Activated CD8-positive, alpha-beta memory T cell treated with anti-CD3 and anti-CD28 coated beads, Interleukin-2, amount 50 U/mL, for 4 hours (primary cell): ENCODE results near the gene FBXO9.
"Not testable (repeated sequence)": the region's sequence is repeated elsewhere in the genome, so short reads cannot be mapped to it uniquely, and the experiment has no call there.

ENCODE experiments used
- DNase-seq: peaks from one replicate; pipeline ENCODE4 v3.0.0-alpha.2; 2020

The FBXO9 gene

DNA sequence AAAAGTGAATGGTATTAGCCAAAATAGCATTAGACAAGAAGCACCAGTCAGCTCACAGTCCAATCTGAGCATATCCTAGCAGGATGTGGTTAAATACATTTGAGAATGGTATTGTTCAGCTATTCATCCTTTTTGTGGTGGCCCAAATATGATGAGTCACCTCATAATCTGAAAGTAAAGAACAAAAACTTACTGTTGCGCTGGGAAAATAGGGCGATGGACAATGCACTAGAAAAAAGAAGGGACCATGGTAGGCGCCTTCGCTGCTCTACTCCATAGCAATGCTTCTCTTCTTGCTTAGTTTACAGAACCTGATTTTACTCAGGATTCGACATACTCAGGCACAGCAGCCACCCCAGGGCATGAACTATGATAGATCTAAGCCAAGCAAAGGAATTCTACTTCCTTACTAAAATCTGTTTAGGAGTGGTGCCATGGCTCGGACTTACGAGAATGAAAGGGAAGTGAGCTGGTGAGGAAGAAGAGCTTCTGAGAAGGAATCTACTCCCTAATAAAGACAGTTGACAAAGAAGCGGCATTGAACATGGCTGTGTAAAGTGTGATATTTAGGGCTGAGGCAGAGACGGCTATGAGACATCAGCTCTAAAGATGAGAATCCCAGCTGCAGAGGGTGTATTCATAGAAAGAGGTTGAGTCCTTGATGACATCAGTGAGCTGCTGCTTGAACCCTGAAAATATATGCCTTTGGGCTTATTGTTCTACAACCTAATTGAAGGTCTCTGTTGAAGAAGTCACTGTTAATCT lies 16.6 kb upstream of the FBXO9 start:
- DNase-seq, result no peak

DNA sequence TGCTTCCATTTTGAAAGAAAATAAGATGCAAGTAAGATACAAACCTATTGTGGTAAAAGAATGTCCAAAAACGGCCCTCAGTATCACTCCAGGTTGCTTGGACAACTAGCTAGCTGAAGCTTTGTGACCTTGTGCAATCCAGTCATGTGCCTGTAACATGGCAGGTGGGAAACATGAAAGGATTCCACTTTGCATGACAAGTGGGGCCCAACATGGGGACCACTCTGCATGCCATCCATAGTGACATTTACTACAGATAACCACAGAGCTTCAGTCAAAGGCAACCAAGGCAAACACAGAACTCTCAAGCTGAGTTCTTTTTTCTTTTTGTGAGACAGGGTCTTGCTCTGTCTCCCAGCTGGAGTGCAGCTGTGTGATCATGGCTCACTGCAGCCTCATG lies 15.8 kb upstream of the FBXO9 start:
- DNase-seq, result no peak

DNA sequence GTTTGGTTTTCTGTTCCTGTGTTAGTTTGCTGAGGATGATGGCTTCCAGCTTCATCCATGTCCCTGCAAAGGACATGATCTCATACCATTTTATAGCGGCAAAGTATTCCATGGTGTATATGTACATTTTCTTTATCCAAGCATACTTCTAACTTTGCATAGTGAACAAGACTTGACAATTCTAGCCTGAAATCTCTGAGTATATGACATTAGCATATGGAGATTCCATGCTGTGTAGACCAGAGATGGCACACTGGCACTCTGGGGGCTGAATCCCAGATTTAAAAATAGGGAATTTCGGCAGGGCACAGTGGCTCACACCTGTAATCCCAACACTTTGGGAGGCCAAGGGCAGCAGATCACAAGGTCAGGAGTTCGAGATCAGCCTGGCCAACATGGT lies 13.1 kb upstream of the FBXO9 start:
- DNase-seq, result not testable (repeated sequence)

DNA sequence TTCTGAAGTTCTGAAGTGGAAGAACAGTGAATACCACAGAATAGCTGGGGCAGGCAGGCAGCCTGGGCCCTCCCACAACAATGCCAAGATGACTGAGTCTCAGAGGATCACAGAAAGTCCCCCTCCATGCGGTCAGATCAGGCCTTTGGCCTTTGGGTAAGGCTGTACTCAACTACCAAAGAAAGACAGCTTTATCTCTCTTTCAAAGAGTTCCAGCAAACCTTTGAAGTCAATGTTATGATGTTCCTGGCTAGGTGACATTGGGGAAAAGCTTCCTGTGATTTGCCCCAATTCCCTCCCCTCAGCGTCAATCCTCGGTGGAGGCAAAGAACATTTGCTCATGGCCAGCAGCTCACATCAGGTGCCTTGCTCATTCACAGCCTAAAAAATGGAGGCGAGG lies 10.7 kb upstream of the FBXO9 start:
- DNase-seq, result no peak

DNA sequence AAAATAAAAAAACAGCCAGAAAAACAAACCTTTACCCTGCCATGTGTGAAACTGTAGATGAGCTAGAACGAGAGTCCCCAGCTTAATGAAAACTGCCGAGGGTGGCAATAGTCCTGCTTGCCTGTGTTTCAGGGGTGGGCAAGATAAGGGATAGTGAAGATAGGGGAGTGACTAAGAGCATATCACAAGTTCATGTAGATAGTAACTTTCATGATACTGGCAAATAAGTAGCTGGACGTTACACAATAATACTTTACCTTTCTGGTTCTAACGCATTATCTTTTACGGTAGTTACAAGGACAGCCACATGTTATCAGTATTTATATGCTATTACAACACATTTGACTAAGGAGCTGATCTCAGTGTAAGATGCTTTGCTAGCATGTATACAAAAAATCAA lies 9.3 kb upstream of the FBXO9 start:
- DNase-seq, result no peak

DNA sequence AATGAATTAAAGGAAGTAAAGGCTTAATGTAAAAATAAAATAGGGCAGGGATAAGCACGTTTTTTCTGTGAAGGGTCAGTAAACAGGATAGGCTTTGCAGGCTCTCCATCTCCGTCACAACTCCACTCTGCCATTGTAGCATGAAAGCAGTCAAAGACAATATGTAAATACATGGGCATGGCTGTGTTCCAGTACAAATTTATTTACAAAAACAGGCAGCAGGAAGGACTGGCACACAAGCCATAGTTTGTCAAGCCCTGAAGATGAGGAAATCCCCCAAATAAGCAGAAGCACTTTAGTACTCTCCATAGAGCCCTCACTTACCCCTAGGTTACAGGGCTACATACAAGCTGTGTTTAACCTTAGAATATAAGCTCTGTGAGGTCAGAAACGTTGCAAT lies 8.9 kb upstream of the FBXO9 start:
- DNase-seq, result no peak

DNA sequence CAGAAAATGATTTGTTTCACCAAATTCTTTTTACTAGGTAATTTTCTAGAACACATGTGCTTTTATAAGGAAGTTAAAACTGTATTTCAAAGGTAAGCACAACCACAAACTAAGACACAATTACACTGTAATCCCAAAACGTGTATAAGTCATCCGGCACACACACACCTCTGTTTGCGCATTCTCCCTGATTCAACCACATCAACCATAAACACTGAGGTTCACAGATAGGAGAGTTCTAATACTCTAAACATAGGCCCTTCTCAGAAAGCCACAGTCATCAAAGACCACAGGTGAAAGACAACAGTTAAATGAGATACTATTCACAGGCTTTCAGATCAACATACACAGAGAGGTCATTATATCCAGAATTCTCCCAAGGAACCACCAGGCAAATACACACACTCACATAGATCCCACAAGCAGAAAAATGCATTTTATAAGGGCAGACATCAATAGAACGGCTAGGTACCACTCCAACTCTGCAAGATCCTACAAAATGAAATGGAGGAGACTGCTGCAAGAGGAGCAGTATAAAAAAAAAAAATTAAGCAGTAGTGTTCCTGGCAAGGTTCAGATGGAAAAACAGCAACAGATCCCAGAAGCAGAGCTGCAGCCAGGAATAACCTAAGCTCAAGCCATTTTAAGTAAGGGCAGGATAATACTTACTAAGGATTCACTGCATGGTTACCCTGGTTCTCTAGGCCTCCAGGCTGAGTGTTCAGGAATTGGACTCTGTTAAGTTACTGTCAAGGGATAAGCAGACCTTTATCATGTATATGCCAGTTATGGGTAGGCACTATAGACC lies 6.6 kb upstream of the FBXO9 start:
- no peak for DNase-seq

DNA sequence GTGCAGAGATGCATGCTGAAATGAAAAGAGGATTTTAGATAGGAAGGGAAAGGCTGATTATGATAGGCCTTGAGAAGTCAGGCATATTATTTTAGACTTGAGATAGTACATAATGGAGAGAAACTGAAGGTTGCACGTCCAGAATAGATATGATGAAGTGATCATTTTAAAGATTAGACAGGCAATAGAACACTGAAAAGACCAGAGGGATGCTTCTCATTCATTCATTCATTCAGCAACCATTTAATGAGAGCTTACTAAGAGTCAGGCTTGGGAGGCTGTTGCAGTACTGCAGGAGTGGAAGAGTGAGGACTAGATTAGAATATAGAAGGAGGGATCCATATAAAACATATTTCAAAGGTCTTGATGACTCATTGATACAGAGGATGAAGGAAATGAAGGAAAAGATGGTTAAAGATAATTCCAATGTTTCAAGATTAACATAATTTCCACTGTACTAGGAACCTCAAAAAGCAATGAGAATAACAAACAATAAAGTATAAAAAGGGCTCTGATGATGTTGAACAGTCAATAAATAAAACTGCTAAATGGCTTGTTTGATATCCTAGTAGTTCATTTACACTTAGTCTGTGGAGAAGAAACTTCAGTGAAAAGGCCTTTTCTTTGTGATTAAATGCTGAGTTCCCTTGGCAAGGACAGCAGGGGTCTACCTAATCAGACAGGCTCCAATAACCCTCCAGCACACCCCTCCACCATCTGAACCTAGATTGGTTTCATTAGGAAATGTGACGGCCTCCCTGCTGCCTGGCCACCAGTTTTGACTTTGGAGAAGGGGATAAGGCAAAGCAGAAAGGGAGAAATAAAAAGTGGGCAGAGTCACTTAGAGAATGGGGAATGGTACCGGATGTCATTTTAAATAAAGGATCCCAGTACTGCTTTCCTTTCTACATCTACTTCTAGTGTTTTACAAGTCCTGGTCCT lies 5.3 kb upstream of the FBXO9 start:
- DNase-seq, result no peak

DNA sequence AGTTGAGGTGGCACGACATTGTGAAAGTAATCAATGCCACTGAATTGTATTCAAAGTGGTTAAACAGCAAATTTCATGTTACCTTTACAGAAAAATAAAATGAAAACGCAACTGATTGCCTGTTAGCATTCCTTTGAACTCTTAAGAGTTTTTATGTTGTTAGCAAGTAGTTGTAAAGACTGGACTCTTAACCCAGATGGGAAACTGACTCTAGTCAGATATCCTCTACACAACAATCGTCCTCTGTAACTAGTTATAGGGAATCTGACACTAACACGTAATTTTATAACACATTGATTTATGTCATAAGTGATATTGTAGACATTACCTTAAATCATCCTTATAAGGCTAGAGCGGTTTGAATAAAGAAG lies 3.0 kb upstream of the FBXO9 start:
- DNase-seq, result no peak

DNA sequence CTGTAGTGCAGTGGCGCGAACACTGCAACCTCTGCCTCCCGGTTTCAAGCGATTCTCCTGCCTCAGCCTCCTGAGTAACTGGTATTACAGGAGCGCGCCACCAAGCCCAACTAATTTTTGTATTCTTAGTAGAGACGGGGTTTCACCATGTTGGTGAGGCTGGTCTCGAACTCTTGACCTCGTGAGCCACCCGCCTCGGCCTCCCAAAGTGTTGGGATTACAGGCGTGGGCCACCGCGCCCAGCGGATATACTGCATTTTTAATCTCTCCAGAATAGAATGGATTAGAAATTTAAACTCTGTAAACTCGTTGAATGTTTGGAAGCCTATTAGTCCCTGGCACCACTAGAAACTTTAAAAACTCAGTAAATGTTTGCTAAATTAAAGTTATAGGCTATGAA lies 949 bp upstream of the FBXO9 start:
- DNase-seq, result not testable (repeated sequence)

DNA sequence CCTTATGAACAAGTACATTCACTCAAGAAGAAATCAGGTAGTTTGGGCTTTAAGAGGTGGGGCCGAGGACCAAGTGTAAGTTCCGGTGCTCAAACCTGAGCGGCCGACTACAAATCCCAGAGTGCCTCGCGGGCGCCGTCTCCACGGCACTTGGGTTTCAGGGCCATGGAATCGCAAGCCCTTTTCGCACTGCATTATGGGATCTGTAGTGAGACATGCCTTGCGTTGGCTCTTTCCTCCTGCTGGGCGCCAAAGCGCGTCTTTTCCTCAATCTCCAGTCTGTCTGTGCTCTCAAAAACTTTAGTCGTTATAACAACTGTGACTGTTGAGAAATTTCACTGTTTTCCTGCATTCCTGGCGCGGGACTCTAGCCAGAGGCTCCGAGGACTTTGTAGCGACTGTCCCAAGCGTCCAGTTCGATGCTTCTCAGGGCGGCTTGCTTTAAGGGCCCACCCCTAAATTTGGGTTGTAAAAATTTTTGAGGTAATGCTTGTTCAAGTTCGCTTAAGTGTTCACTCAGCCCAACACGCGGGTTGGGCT lies 408 bp upstream of the FBXO9 start:
- peak; percentile 95 for DNase-seq

DNA sequence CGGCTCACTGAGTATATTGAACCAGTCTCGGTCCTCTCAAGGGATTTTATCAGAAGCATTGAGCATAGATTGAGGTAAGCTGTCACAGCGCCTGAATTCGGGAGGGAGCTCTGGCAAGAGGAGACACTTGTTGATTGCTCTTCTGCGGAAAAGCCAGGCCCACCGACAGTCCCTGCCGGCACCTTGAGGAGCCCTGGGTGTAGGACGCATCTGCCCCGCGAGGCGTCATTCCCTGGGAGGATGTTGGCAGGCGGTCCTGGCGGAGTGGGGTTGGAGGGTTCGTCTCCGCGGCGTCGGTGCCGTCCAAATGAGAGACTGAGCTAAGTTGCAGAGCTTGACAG lies 843 bp downstream of the FBXO9 start:
- peak; percentile 36 for DNase-seq

DNA sequence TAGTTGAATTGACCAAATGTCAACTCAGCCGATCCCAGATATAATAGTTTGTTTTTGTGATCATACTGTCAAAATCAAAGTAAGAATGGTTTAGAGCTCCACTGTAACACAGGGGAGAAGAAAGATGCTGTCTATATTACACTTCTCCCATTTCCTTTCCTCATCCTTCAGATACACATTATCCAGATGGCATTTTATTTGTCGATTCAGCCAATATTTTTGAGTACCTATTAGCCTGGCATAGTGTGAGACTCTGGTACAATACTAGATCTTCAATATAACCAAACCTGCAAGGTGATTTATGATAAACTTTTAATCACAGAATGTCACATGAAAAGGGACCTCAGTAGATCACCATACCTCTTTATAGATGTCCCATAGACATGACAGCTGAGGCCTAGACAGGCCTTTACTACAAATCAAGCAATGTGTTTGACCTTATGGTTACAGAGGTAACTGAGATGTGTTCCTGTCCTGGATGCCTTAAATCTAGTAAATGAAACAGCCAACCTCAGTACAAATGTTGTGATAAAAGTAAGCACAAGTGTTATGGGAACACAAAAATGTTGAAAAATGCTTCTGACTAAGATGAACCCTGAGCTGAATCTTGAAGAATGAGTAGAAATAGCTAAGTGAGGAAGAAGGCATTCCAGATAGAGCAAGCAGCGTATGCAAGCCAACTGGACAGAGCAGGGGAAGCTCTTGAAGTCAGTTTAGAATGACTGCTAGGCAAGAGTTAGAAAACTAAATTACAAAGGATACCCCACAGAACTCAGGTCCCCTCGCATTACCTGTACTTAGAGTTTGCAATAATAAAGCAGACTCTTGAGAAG lies 1.9 kb downstream of the FBXO9 start:
- no peak for DNase-seq

DNA sequence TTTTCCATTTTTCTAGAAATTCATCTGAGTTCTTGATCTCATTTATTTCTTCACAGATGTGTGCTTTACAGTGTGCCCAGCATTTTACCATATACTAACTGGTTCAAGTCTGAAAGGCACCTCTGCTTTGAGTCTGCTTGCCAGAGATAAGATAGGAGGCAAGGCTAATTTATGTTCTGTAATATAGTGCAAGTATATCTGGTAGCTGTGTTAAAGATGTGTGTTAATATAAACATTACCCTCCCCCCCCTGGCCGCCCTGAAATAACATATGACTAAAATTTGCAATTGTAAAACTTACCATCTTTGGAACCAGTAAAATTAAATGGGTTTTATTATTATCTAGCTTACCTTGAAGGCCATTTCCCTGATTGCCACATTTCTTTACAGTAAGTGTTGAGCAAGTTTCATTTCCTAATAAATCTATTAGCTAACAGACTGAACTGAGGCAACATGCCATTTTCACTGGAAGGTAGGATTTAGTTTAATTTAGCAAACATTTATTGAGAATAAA lies 2.7 kb downstream of the FBXO9 start:
- no peak for DNase-seq

DNA sequence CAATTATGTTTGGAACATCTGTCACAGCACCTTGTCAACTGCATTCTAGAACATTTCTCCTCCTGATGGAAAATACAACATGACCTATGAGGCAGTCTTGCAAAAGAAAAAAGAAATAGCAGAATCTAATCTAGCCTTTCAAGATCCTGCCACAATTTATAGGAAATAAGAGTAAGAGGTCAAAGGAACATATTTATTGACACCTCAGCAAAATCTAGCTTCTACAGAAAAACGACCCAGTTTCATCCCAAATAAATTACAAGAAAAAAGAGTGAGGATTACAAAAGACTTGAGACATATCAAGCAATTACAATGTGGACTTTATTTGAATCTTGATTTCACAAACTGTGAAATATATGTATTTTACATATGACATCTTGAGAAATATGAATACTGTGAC lies 4.2 kb downstream of the FBXO9 start:
- DNase-seq, result no peak

DNA sequence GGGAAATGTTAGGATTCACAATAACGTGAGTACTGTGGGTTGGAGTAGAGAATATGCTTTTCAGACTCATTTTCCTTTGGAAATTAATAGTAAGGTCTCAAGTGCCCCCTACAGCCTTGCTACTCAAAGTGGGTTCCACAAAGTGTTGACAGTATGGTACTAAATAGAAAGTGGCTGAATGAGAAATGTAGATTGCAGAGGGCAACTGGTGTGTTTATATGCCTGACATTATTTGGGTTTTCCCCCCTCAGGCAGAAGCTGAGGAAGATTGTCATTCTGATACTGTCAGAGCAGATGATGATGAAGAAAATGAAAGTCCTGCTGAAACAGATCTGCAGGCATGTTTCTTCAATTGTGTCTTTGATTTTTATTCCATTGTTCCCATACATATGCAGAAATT lies 5.6 kb downstream of the FBXO9 start:
- DNase-seq, result no peak

DNA sequence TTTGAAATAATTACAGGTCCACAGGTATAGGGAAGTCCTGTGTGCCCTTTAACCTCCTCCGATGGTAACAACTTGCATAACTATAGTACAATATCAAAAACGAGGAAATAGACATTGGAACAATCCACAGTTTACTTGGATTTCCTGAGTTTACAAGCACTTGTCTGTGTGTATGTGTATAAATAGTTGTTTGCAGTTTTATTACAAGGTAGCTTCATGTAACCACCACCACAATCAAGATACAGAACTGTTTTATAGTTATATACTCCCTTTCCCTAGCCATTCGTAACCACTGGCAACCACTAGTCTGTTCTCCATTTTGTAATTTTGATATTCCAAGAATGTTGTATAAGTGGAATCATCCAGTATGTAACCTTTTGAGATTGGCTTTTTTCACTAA lies 9.1 kb downstream of the FBXO9 start:
- DNase-seq, result no peak

DNA sequence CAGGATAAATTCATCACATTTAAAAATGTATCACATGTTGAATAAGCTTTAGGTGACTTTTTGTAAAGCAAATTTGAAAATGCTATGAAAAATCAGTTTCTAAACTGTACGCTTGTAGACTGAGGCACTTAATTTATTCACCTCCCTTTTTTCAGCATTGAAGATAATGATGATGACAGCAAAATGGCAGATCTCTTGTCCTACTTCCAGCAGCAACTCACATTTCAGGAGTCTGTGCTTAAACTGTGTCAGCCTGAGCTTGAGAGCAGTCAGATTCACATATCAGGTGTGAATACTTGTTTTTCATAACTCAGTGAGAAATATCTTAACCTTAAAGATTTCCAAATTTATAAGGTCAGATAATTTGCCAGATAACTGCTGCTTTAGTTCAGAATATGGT lies 15.6 kb downstream of the FBXO9 start:
- DNase-seq, result no peak

DNA sequence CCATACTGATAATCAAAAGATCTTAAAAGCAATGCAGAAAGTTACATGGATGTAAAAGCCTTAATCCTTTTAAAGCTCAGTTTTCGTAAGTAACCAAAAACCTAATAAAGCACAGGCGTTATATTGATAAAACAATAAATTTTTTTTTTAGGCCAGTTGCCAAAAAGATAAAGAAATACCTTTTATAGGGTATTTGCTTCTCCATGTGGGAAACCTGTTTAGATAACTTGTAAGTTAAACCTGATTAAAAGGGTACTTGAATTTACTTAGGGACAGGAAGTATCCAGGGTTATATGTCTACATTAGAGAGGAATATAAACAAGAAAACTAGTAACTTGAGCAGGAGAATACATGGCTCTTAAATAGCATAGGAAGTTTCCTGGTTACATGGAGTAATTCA lies 21.1 kb downstream of the FBXO9 start:
- DNase-seq, result no peak

DNA sequence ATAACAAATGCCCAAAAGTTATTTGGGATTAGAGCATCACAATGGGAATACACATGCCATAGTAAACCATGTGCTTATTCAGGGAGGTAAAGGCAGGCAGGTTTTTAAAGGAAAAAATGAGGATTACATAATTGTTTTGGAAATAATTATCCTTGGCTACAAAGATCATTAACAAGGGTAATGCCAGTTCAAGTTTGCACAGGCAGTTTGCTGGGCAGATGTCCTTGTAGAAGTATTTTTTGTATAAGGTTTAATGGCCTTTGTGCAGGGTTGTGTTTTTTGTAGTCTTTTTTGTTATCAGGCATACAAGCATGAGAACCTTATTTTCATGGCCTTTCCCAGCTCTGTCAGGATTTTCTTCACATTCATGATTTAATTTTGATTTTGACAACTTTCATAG lies 24.7 kb downstream of the FBXO9 start:
- no peak for DNase-seq

DNA sequence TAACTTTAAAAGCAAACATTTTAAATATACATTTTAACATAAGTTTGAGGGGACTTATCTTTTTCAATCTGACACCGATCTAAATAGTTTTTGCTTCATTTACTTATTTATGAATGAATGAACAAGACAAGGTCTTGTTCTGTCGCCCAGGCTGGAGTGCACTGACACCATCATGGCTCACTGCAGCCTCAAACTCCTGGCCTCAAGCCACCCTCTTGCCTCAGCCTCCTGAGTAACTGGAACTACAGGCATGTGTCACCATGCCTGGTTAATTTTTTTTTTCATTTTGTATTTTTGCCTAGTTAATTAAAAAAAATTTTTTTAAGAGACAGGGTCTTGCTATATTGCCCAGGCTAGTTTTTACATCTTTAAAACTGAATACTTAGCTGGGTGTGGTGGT lies 25.4 kb downstream of the FBXO9 start:
- no peak for DNase-seq

DNA sequence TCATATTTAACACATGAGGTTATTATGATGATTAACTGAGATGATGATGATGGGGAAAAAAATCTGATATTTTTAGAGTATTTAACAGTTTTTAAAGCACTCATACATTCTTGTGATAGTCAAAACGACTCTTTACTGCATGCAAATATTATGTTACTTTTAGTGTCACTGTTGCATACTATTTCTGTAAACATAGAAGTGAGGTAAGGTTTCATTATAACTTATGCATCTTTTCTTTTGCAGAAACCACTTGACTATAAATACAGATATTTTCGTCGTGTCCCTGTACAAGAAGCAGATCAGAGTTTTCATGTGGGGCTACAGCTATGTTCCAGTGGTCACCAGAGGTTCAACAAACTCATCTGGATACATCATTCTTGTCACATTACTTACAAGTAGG lies 30.1 kb downstream of the FBXO9 start:
- DNase-seq, result no peak
